HG02885 (cell line): Measurements from ENCODE around the gene CNNM2.
"Not testable (repeated sequence)": the region's sequence is repeated elsewhere in the genome, so short reads cannot be mapped to it uniquely, and the experiment has no call there.

Experiments used
- ATAC-seq: cut with Tn5 transposase; IDR thresholded peaks from one replicate; pipeline ENCODE4 v1.9.1; 2021; ENCODE audit warnings: mild to moderate bottlenecking; ENCODE audit not compliant: unreplicated experiment, poor library complexity

Gene CNNM2

DNA sequence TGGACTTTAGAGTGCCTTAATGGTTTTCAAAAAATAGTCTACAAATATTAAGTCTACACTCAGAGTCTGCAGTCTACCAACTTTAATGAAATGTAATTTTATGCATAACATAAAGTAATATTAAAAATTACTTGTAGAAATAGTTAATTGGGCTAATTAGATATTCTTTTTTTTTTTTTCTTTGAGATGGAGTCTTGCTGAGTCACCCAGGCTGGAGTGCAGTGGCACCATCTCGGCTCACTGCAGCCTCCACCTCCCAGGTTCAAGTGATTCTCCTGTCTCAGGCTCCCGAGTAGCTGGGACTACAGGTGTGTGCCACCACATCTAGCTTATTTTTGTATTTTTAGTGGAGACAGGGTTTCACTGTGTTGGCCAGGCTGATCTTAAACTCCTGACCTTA, 46.0 kb downstream of the CNNM2 start:
- not testable (repeated sequence) for ATAC-seq

DNA sequence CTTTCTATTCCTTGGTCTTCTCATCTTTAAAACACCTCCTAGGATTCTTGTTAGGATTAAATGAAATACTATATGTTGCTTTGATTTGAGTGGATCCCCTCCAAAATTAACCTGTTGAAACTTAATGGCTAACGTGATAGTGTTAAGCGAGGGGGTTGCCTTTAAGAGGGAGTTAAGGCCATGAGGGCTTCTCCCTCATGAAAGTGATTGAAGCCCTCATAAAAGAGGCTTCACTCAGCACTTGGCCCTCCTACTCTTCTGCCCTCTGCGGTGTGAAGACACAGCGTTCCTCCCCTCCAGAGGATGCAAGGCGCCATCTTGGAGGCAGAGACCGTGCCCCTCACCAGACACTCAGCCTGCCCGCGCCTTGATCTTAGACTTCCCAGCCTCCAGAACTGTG, 46.6 kb downstream of the CNNM2 start:
- no peak for ATAC-seq

DNA sequence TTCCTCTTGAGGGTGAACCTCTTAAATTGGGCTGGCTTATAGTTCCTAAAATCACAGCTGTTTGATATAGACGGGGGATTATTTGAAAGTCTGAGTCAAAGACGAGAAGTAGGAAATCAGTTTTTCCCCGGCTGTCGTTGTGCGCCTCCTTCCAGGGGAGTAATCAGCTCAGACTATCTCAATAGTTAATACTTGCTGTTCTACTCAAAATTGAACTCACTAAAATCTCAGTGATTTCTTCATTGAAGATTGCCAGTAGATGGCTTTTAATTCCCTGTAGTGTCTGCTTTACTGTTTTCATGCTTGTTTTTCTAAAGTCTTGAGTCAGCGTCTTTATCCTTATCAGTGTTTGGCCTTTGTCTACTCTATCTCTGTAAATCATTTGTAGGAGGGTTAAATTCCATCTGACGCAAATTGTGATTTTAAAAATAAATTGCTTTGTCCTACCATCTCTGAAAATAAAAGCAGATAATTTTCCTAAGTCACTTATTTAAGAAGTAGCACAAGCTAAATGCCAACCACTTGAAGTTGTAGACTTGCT, 47.3 kb downstream of the CNNM2 start:
- ATAC-seq = no peak

DNA sequence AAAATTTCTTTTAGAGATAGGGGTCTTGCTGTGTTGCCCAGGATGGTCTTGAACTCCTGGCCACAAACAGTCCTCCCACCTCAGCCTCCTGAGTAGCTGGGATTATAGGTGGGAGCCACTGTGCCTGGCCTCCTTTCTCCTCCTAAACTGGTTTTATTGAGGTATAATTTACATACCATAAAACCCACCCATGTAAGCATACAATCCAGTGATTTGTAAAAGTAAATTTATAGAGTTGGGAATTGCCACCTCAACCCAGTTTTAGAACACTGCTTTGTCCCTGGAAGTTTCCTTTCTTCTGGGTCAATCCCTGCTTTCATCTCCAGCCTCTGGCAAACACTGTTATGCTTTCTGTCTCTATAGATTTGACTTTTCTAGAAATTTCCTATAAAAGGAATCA, 49.0 kb downstream of the CNNM2 start:
- no peak for ATAC-seq

DNA sequence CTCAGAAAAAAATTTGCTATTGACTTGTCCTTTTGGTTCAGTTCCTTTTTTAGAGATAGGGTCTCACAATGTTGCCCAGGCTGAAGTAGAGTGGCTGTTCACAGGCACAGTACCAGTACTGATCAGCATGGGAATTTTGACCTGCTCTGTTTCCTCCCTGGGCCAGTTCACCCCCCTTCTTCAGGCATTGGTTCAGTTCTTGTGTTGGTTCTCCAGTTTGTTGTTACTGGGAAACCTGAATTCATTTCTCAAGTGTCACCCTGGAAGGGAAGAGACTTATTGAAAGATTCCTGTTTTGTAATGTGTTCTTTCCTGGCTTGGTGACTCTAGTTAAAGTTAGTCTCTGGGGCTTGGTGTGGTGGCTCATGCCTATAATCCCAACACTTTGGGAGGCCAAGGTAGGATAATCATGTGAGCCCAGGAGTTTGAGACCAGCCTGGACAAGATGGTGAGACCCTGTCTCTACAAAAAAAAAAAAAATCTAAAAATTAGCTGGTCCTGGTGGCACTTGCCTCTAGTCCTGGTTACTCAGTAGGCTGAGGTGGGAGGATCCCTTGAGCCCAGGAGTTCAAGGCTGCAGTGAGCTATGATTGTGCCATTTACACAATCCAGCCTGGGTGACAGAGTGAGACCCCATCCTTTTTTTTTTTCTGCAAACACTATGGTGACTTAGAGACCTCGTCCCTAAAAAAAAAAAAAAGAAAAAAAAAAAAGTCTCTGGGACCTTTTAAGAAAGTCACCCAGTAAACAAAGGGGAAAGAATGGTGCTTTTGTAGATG, 52.7 kb downstream of the CNNM2 start:
- no peak for ATAC-seq

DNA sequence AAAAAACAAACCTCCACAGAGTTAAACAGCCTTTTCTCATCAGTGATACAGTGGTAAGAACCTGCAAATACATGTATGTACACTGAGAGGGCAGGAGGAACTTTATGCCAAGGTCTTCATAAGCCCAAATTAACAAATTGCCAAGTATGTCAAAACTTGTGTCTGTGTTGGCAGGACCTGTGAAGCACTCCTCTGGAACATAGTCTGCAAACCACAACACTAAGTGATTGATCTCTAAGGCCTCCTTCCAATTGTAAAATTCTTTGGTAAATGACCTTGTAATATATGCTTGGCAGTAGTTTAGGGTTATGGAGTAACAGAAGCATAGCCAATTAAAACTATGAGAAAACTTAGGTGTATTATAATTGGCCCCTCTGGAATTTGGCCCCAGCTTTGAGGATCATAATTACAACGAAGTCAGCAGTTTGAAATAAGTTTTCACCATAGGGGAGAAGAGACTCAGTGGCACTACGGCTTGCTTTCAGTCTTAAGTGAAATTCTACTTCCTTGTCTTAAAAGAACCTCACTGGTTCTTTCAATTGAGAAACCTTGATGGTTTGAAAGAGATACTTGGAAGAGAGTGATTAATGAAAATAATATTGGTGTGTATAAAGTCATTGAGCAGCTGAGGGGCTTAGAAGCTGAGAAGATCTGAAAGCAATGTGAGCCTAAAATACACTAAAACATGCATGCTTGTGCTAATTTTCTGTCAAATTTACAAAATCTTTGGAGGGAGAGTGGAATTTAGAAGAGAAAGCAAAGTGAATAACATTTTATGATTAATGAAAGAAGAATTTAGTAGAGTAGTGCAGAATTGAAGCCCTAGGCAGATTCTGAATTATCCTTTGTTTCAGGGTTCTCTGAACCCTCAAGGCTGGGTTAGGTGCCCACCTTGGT, 57.6 kb downstream of the CNNM2 start:
- no peak for ATAC-seq

DNA sequence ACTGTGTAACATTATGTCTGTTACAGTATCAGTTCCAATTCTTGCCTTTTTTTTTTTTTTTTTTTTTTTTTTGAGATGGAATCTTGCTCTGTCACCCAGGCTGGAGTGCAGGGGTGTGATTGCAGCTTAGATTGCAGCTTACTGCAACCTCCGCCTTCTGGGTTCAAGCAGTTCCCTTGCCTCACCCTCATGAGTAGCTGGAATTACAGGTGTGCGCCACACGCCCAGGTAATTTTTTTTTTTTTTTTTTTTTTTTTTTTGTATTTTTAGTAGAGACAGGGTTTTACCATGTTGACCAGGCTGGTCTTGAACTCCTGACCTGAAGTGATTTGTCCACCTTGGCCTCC, 58.3 kb downstream of the CNNM2 start:
- not testable (repeated sequence) for ATAC-seq

DNA sequence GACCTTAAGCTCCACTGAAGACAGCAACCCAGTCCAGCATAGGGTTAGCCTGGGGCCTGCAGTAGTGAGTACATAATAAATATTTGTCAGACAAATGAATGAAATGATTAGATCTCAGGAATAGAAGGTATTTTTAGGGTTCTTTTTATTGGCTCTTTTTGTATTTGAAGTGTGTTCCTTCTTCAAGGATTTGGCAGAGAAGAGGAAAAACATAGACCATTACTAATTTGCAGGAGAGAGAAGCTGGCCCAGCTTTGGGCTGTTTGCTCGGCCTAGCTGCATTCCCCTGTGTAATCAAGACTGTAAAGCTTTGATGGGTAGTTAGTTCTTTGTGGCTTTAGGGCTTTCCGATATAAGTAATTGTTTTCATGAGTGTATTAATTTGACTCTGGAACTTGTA, 64.2 kb downstream of the CNNM2 start:
- no peak for ATAC-seq

DNA sequence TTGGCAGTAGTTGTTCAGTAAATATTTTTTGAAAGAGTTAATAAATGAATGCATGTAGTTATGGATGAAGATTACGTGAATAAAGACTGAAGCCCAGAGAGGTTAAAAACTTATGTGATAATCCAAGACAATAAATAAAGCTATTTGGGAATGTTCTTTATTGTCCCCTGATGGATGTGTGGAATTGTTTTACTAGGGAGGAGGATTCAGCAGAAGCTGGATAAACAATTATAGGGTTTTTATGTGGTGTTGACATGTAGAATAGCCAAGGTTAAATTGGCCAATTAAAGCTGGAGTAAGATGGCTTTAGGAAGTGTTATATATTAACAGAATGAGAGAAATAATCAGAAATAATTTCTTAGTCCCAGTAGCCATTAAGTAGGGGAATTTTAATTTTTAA, 66.0 kb downstream of the CNNM2 start:
- no peak for ATAC-seq

DNA sequence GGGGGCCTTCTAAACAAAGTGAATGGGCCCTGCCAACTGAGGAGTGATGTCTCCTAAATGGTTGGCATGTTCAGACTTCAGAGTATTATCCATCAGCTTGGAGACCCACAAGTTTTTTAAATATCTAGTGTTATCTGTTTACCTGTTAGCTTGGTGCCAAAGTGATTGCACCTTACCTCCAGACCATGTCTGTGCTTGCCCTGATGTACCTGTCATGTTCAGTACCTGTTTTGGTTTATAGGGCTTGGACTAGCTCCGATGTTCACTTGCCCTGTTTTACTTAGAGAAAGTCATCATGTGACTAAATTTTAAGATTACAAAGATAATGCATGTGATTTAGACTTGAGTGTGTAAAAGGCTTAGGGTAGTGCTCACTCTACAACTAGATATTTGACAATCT, 67.7 kb downstream of the CNNM2 start:
- no peak for ATAC-seq

DNA sequence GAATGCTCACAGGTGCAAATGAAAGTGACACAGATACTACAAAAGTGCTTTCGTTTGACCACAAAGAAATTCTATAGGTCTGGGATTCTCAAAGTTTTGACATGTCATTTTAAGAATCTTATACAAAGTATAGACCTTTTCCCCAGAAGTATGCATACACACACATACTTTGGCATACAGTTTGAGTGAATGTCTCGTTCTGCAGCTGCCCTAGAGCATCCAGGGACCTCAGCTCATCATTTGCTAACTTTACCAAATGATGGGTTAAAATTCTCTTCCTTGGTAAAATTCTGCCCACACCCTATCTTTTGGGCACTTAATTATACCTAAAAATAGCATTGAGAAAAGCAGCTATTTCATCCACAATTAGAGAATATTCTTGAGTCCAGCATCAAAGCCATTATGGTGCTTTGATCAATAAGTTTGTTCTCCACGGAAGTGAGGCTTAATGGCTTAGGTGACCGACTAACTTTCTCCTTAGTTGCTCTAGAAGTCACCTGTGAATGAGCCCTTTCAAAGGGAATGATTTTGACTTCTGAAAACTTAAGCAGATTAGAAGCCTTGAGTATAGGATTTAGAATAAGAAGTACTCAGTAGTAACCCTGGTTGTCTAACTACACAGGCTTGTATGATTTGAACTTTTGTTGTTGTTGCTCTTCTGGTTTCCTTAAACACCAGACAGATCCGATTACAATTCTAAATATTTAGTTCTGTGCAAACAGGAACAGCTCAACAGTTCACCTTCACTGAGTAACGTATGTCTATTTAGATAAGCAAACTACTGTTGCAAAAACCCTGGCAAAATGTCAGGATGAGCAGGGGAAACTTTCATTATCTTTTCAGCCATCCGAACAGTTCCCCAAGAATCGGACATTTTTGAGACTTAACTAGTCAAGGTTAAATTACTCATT, 70.6 kb downstream of the CNNM2 start:
- ATAC-seq = no peak

DNA sequence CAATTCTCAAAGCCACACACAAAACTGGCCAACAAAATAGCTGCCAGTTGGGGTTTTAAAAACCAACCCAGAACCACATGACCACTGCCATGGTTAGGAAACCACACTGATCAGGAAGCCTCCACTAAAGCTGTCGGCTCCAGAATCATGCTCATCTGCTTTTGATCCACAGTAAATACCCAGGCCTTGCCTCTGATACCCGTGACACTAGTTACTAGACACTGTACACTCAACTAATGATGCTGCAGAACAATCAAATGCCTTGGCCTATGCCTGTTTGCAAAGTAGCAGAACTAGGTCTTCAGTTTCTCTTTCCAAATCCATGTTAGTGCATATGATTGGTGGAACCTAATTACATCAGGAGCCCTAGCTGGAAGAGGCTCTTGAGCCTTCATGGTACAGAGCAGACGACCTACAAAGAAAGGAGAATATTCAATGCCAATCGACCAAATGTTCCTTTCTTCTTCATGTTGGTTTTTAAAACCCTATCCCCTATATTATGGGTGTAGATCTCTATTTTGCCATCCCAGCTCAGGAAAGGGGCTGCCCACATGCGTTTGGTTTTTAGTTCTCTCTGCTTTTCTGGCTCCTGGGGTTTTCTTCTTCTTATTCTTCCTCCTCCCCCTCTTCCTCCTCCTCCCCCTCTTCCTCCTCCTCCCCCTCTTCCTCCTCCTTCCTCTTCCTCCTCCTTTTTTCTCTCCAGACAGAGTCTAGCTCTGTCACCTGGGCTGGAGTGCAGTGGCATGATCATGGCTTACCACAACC, 76.6 kb downstream of the CNNM2 start:
- no peak for ATAC-seq

DNA sequence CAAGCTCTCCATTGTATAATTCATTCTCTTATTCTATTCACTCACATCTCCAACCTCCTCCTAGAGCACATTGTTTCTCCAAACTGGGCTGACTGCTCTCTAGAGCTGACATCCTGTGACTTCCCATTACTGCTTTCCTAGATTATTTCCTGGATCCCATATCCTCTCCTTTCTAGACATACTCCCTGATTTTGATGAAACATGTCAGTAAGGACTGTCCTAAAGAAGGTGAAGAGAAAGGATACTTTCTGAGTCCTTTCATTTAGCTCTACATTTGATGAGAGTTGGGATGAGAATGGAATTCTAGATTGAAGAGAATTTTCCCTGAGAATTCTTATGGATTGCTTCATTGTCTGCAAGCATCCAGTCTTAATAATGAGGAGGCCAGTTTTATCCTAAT, 78.8 kb downstream of the CNNM2 start:
- no peak for ATAC-seq

DNA sequence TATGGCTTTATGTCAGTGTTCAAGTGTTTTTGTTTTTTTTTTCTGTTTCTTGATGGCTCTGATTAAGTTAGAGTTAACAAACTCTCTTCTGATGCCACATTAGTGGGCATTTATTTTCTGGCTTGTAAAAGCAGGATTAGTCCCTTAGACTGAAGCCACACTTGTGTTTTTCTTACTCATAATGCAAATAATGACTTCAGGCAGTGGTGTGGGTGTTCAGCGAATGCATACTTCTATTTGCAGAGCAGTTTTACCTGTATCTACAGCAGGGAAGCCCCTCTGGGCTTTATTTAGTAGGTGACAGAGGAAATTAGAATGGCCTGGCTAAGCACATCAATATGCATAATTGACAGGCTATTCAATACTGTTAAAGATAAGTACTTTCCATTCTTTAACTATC, 79.9 kb downstream of the CNNM2 start:
- ATAC-seq = peak; percentile 88

DNA sequence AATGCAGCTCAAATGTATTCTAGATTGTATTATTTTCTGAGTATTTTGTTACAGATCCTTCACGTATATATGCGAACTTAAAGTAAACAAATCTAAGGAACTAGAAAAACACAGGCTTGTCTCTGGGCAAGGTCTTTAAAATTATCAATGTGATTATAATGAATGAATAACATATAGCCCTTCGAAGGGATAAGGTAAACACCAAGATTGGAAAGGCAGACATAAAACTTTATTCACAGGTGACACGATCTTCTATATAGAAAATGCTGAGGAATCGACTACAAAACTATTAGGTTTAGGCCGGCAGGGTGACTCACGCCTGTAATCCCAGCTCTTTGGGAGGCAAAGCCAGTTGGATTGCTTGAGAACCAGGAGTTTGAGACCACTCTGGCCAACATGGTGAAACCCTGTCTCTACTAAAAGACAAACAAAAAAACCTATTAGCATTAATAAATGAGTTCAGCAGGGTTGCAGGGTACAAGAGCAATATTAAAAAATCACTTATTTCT, 80.4 kb downstream of the CNNM2 start:
- ATAC-seq = no peak

DNA sequence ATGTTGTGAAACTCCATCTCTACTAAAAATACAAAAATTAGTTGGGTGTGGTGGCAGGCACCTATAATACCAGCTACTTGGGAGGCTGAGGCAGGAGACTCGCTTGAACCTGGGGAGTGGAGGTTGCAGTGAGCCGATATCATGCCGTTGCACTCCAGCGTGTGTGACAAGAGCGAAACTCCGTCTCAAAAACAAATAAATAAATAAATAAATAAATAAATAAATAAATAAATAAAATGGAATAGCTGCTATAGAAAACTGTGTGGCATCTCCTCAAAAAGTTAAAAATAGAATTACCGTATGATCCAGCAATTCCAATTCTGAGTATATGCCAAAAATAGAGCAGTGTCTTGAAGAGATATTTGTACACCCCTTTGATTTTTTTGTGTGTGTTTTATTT, 82.0 kb downstream of the CNNM2 start:
- ATAC-seq = not testable (repeated sequence)

DNA sequence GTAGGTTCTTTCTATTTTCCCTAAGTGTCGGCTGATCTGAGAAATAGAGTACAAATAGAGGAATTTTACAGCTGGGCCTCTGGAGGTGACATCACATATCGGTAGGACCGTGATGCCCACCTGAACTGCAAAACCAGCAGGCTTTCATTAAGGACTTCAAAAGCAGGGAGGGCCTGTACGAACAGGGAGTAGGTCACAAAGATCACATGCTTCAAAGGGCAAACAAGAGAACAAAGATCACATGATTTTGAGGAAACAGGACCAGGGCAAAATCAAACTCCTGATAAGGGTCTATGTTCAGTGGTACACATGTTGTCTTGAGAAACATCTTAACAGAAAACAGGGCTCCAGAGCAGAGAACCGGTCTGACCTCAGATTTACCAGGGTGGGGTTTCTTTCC, 88.9 kb downstream of the CNNM2 start:
- no peak for ATAC-seq

DNA sequence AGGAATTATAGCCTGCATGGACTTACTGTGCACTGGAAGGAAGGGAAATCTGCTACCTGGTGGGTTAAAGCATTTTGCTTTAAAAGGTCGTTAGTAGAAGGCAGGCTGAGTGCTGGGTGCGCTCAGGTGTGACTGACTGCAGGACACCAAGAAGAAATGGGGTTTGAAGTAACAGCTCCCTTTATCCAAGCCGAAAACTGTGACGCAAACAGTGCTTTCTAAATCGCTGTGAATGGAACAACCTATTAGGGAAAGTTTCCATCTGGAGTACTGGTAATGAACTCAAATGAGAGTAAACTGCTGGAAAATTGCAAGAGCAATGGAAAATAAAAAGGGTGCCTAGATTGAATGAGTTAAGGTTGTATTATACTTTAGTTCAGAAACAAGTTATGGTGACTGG, 95.3 kb downstream of the CNNM2 start:
- ATAC-seq = no peak

DNA sequence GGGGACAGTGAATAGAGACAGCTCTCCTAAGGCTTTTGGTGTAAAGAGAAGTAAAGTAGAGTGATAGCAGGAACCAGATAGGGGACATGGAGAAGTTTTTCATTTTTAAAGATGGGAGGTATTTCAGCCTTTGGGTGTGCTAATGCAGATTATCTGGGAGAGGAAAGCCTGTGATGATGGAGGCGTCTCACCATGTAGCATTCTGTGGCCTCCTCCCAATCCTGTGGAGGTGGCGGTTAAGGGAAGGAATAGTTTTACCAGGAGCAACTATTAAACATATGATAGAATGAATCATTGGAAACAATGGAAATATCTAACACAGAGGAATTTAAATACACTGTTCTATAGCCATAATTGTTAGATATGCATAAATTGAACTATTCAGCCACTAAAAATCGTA, 101.3 kb downstream of the CNNM2 start:
- no peak for ATAC-seq
